ENCODE results near the gene KLHDC8B. TPM values are rescaled to one million over a fixed set of nuclear protein-coding genes. Genes with fewer than 3 reads are reported as not detected.
A peak's percentile ranks its signal among the peaks of the same experiment; 100 is the strongest.

The KLHDC8B gene
- 100 to 1,000 TPM in 4 of 10 donors, 10 to 100 TPM in 6; 64.9 to 114 (median 89.6) TPM for polyA plus RNA-seq (ENCODE audit: insufficient read length in 10 of 10)
- long read RNA-seq, donor 1, transcript KLHDC8B-201 (6 exons, 1,959 nt), result major isoform, 8 of 35 reads
- long read RNA-seq, donor 1, partial matches to known transcripts, result 27 of 35 reads
- long read RNA-seq, donor 1, other reads (novel, unspliced or antisense), result 0 of 35 reads
- long read RNA-seq, donor 2, transcript KLHDC8B-201 (6 exons, 1,959 nt), result major isoform, 20 of 42 reads
- long read RNA-seq, donor 2, partial matches to known transcripts, result 21 of 42 reads
- long read RNA-seq, donor 2, other reads (novel, unspliced or antisense), result 0 of 42 reads
- long read RNA-seq, donor 3, result 0 reads
- long read RNA-seq, donor 4, transcript KLHDC8B-201 (6 exons, 1,959 nt), result major isoform, 6 of 6 reads
- long read RNA-seq, donor 4, partial matches to known transcripts, result 0 of 6 reads
- long read RNA-seq, donor 4, other reads (novel, unspliced or antisense), result 0 of 6 reads
- long read RNA-seq, donor 5, transcript KLHDC8B-201 (6 exons, 1,959 nt), result major isoform, 13 of 37 reads
- long read RNA-seq, donor 5, partial matches to known transcripts, result 22 of 37 reads
- long read RNA-seq, donor 5, other reads (novel, unspliced or antisense), result 0 of 37 reads
- long read RNA-seq, donor 6, transcript KLHDC8B-201 (6 exons, 1,959 nt), result major isoform, 18 of 55 reads
- long read RNA-seq, donor 6, partial matches to known transcripts, result 37 of 55 reads
- long read RNA-seq, donor 6, other reads (novel, unspliced or antisense), result 0 of 55 reads
- long read RNA-seq, donor 7, transcript KLHDC8B-201 (6 exons, 1,959 nt), result major isoform, 6 of 9 reads
- long read RNA-seq, donor 7, partial matches to known transcripts, result 0 of 9 reads
- long read RNA-seq, donor 7, other reads (novel, unspliced or antisense), result 0 of 9 reads
- long read RNA-seq, donor 8, partial matches to known transcripts, result 16 of 20 reads
- long read RNA-seq, donor 8, other reads (novel, unspliced or antisense), result 0 of 20 reads
- long read RNA-seq, donor 9, partial matches to known transcripts, result 0 of 1 reads
- long read RNA-seq, donor 9, other reads (novel, unspliced or antisense), result 0 of 1 reads

DNA sequence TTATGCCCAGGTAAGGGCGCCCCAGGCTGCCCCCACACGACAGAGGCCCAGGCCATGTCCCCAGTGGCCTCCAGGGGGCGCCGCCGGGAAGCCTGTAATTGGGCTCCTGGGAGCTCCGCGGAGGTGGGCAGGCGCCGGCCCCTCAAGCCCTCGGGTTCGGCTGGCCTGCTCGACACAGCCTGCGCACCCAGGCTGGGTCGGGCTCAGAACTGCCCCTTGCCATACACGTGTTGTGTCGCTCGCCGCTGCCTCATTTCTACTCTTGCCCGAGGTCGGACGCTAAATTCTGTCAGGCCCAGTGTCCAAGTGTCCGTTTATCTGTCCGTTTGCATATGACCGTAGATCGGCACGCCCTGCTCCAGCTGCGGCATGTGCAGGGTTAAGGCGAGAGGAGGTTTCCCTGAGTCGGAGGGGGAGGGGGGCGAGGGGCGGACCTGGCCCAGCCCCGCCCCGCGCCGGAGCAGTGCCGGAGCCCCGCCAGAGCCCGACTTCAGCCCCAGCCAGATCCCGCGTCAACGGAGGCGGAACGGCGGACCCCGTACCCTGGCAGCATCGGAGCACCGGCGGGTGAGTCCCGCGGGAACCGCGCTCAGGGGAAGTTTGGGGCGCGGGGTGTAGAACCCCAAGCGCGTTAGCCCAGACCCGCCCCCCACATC lies at the start of gene KLHDC8B:
KLHDC8B (plus strand) TSS at position 480 of the 656 bp plus-strand sequence. CDS start 1,172 bp downstream, outside the sequence.
- DNase-seq, result peak; percentile 83 to 96 (median 91)

DNA sequence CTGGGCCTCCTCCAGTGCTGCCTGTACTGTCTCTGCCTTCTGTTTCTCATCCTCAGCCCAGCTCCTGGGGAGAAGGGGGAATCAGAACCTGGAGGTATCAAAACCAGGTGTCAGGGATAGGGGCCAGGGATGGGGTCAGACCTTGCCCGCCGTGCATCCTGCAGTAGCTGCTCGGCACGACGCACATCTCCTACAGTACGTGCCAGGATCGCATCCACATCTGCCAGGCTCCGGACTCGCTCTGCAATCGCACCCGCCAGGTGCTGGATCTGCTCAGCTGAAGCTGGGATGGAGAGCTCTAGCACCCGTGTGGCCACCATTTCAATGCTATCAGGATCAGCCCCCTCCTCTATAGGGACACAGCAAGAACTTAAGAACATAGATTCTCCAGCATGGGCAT lies 49.4 kb upstream of the KLHDC8B start:
- DNase-seq, result no peak

DNA sequence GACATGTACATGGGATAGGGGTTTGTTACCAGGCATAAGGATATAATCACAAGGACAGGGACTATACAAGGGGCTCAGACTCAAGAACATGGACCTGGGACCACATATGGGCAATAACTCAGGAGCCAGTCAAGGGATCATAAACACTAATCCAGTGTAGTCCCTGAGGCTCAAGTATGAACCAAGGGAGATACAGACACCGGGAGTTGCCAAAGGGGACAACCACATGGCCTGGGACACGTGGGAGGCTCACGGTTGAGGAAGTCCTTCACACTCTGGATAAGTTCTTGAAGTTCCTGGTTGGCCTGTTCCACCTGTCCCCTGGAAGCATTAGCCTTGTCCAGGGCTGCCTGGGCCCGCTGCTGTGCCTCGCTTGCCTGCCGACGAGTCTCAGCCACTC lies 48.9 kb upstream of the KLHDC8B start:
- no peak for DNase-seq

DNA sequence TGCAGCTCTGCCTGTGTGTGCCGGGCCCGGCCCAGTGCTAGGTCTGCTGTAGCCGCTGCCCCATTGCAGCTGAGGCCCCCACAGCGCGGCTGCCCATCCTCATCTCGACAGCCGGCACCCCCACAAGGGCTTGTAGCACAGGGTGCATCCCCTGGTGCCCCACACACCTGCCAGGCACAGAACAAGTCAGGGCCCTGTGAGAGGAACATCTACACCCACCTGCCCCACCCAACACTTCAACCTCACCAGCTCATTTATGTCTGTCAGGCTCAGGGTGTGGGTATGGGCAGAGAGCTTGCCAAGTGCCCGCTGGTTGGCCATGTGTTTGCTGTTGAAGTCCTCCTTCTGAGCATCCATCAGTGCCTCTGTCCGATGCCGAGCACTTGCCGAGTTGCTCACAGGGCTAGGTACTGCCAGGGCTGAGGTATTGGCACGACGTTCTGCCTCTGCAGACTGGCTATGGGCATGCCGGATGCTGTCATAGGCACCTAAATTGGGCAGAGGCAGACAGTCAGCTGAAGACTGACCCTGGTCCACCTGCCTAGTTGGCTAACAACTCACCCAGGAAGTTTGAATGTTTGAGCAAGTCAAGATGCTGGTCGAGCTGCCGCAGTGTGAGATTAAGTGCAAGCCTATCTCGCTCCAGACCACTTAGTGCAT lies 48.4 kb upstream of the KLHDC8B start:
- DNase-seq, result no peak

DNA sequence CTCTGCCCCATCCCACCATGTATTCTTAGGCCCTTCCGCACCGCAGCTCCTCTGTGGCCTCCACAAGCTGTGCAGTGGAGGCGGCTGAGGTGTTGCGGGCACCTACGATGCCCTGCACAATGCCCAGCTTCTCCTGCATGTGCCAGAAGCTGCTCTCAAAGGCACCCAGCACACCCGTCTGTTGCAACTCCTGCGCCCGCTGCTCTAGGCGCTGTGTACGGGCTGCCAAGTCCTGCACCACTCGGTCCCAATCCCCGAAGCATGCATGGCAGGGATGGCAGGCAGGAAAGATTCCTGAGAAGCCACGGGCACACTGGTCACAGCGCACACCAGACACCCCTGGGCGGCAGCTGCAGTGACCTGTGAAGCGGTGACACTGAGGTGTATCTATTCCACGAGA lies 47.7 kb upstream of the KLHDC8B start:
- no peak for DNase-seq

DNA sequence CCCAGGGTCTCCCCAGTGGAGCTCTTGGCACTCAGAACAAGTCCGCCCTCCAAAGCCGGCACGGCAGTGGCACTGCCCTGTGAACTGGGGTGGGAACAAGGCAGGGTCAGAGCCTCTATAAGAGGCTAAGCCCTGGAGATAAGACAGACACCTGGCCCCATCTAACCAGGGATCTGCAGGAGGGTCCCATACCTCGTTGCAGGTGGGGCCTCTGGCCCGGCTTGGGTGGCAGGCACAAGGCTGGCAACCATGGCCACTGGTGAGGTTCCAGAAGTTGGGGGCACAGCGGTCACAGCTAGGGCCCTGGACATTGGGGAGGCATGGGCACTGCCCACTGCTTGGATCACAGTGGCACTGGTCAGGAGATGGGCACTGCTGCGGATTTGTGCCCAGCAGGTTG lies 47.2 kb upstream of the KLHDC8B start:
- DNase-seq, result no peak

DNA sequence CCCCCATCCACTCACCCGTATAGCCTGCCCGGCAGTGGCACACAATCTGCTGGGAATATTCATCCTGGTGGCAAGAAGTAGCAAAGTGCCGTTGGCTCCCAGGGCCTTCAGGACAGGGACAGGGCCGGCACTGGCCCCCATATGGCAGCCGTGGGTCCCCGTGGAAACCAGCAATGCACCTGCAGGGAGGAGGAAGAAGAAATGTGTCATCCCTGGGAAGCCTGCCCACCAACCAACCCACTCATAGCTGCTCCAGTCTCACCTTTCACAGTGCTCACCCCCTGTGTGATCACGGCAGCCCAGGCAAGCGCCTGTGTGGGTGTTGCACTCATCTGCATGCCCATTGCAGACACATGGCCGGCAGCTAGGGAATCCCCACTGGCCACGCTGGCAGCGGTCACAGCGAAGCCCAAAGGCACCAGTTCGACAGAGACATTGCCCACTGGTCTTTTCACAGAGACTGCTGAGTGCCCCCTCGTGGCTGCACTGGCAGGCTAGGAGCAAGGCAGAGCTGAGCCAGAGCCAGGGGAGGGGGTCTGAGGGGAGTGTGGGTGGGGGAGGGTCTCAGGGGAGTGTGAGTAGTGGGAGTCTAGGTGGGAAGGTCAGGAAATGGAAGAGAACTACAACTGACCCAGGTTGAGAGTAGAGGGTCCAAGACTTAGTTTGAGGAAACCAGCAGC lies 46.3 kb upstream of the KLHDC8B start:
- no peak for DNase-seq

DNA sequence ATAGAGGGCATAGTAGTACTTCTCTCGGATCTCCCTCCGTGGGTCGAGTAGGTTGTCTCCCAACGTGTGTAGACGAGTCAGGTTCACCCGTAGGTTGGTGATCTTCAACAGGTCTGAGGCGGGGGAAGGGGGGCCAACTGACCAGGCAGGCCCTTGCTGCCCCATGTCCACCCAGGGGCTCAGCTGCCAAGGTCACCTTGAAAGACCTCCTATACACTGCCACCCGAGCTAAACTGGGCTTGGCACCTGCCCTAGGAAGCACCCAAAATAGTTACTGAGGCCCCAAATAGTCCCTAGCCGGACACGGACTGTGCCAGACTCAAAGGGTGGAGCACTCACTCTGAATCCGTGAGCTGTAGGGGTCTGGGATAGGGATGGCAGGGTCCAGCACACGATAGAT lies 40.4 kb upstream of the KLHDC8B start:
- DNase-seq, result no peak

DNA sequence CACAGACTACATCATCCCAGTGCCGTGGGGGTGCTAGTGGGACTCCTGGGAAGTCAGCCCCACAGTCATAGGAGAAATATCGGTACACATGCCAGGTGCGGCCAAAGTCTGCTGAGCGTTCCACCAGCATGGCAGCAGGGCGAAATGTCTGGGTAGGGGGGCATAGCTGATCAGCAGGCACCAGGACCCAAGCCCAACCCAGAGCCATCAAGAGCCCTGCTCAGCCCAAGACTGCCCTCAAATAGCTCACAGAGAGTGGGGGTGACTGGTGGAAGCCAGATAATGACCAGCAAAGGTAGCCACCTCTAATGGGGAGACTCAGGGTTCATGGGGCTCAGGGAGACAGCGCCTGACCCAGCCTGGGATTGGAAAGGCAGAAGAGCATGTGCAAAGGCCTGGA lies 39.8 kb upstream of the KLHDC8B start:
- no peak for DNase-seq

DNA sequence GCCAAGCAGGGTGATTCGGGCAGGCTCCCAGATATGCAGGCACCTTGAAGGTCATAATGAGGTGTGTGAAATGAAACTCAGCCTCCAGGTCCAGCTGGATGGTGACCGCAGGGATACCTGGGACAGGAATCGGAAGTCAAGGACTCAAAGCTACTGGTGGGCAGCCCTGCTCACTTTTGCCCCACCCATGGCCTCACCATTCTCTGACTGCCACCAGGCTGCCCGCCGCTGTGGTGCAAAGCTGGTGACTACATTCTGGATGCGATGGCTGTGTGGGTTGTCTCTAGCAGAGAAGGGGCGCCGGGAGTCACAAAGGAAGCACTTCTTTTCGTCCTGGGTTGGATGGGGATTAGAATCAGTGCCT lies 39.3 kb upstream of the KLHDC8B start:
- no peak for DNase-seq

DNA sequence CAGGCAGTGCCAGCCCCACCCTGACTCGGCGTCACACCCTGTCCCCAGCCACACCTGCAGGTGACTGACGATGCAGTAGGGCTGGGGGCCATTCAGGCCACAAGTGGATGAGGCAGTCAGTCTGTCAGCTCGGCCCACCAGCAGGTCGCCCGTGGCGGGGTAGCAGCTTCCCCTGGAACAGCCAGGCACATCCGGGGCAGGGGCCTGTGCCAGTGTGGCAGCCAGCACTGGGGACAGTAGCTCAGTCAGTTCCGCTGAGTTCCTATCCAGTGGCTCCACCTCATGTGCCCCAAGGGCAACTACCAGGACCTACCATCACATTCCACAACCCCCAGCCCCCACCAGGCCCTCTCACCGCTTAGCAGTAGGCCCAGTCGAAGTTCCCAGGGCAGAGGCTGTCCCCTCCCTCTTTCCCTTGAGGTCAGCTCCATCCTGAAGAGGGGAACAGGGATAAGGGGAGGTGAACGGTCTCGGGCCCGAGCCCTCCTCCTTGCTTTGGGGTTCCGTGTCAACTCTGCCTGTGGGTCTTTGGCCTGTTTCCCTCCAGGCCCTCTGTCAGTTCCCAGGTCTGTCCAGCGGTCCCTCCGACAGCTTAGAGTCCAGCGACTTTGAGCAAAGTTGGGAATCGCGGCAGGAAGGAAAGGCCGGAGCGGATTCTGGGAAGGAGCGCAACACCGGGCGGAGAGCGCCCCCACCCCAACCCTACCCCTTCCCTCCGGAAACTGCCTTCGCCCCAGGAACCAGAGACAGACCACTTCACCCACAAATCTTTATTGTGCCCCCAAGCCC lies 38.8 kb upstream of the KLHDC8B start, which contains the start of gene LAMB2:
LAMB2 (minus strand) TSS at position 614 of the 789 bp plus-strand sequence; CDS start at position 431, 183 bp downstream.
- peak; percentile 79 to 95 (median 87) for DNase-seq

DNA sequence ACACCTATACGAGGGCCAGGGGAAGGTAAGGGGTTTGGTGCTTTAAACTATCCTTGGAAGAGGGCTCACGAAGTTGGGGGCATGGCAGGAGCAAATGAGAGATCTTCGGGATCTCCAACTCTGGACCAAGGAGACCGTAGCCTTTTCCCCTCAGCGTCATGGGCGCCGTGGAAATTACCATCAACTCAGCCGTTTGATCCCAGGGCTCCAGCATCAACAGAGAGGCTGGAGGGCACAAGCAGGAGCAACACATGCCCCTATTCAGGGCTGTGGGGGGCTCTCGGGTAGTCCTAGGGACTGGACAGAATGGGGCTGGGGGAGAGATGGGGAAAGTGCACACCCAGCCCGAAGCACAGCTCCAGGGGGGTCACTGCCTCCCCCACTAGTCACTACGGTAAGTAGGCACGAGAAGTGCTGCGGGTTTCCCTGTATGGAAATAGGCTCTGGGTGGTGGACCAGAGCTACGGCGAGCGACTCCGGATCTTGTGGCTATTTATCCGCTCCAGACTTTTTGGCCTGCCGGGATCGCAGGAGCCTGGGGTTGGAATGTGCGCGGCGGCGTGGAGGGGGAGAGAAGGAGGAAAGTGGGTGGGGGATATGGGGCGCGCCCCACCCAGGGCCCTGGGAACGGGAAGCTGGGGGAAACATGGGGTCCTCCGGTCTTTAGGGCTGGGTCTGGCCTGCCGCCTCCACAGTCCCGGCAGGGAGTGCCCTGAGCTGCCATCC lies 38.0 kb upstream of the KLHDC8B start:
- DNase-seq, result peak; percentile 92 to 96 (median 92)

DNA sequence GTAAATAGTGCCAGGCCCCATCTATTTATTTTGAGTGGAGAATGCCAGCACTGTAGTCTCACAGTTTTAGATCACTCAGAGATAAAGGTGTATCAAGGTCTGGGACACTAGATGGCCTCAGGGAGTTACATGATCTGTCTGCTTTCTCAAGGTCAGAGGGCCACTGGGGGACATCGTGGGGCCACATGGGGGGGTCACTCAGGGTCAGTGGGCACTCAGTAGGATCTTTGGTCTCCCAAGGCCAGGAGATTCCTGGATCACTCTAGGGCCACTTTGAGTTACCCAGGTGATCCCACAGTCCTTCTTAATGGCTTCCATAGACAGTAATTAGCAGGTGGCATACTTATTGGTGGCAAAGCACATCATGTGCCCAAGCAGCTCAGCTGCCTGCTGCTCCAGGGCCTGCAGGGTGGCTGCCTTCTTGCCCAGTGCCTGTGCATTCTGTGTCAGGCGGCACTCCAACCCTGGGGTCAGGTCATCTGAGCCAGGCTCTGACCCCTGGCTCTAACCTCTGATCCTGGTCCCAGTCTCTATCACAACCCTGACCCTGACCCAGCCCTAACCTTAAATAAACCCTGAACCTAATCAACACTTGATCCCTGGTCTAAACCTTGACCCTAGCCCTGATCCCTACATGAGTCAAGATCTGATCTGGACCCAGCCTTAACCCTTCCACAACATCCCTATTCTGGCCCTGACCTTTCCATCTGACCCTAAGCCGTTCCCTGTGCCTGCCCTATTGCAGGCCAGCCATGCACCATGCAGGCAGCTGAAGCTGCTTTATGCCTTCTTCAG lies 36.7 kb upstream of the KLHDC8B start:
- no peak for DNase-seq

DNA sequence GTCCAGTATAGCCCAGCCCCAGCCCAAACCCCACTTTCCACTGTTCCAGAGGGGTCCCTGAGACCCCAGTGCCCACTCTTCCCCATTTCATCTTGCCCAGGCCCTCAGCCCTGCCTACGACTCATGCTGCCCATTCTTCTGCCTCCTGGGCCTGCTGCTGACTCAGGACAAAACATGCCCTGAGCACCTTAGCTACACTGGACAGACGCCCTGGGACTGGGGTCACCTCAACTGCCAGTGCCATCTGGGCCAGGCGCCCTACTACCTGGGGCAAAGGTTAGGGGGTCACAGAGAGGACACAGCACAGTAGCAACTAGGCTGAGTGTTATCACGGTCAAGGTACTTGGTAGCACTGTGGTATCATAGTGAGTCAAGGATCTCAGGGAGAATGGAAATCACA lies 35.9 kb upstream of the KLHDC8B start:
- no peak for DNase-seq

DNA sequence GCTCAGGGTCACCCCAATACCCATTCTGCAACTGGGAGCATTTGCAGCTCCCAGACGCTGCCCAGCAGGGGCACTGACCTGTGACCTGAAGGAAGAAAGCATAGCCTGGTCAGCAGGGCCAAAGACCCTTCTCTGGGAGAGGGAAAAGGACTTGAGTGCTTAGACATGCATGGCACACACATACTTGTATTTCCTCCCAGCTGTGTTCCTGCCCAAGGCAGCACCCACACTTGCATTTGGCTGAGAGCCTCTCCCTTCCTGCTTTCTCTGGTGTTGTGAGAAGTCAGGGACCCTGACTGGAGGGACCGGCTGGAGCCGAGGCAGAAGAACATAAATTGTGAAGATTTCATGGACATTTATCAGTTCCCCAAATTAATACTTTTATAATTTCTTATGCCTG lies 31.3 kb upstream of the KLHDC8B start:
- no peak for DNase-seq

DNA sequence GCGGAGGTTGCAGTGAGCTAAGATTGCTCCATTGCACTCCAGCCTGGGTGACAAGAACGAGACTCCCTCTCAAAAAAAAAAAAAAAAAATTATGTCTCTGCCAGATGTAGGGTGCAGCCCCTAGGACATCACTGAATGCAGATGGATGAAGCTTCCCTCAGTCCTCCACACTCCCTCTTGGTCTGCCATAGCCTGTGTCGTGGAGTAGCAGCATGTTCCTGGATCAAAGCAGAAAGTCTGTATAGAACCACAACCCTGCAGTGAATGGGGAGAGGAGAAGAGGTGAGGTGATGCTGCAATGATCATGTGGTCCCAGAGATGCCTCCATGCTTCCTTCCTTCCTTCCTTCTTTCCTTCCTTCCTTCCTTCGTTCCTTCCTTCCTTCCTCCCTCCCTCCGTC lies 23.2 kb upstream of the KLHDC8B start:
- no peak for DNase-seq

DNA sequence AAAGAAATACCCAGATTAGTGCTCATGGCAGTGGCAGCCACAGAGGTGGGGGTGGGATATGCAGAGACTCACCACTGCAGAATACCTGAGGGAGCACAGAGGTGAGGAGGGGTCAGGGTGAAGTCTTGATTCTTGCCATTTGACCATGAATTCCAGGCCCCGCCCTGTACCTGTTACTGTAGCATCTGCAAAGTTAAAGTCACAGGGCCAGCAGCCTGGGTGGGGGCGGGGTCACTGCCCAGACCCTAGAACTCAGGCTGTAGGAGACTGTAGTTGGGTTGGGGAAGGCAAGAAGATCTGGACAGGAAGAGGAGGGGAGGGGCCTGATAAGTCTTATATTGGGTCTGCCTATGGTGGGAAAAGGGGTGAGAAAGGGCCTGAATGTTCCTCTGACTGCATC lies 19.8 kb upstream of the KLHDC8B start:
- DNase-seq, result no peak

DNA sequence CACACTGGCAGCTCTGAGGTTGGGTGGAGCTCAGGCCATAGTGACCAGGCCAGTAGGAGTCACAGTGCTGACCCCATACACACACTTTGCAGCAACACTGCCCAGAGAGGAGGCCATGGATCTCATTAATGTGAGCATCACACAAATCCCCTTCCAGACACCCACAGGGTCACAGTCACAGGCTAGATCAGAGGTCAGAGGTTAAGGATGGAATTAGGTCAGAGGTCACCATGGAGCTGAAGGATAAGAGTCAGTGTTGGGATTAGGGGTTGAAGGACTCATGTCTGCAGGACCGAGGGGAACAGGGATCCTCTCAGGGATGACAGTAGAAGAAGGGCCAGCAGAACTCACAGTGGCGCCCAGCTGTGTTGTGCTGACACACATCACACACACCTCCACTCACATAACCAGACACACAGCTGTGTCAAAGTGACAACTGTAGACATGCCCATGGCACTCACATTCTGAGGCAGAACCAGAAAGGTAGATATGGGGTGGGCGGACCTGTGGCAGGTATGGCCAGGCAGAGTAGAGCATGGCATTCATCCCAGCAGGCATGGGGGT lies 18.0 kb upstream of the KLHDC8B start:
- no peak for DNase-seq
